SU-DHL-6 (cell line): Measurements from ENCODE around the gene CRAT.

Source experiments
- CTCF ChIP-seq: fragments of 200-600 bp; sonication (generic); IDR thresholded peaks from one replicate; pipeline ENCODE4 v1.5.1; 2017; ENCODE audit warnings: antibody characterized with exemption, mild to moderate bottlenecking, low read length, moderate library complexity; ENCODE audit not compliant: insufficient read depth, poor library complexity, severe bottlenecking
- EZH2phosphoT487 ChIP-seq: fragments of 200-600 bp; sonication (generic), shearing (Covaris generic); conservative IDR thresholded peaks from 2 replicates; pipeline ENCODE4 v1.6.1; 2018; ENCODE audit warnings: mild to moderate bottlenecking, antibody characterized with exemption, low read length, moderate library complexity, mixed read lengths

DNA sequence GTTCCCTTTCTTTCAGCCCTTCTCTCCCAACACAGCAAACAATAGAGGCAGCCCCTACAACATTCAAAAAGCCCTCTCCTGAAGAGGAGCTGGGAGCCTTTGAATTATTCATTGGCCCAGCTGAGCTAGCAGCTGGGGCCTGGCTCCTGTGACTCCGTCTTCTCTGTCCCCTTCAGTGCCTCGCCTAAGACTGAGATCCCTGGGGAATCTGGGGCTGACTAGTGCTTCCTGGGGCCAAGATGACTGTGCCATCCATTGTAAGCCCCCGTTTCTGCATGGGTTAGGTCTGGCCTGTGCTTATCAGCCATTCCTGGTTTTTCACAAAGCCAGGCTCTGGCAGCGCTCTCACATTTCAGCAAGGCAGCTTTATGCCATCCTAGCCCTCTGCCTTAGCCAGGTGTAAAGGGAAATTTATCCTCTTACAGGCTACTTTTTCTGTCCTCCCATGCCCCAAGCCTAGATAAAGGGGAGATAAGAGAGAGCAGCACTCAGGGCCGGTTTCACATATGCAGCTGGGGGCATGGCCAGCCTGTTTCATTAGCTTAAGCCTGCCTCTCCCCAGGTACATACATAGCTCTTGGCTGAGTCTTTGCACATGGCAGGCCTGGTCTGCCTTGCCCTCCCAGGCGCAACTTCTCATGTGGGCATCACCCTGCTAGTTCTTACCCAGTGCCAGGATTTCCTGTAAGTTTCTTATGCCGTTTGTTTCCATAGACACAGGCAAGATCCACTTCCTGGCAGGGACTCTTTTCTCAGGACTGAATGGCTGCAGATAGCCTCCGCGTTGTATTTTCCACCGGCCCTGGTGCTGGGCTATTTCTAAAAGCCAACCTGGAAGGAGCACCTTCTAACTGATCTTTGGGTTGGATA is 16.4 kb upstream of the CRAT start:
- TF ChIP-seq CTCF = no peak
- no peak for TF ChIP-seq EZH2phosphoT487
